ENCODE data around the gene OLFML3.
"Not testable (repeated sequence)": the region's sequence is repeated elsewhere in the genome, so short reads cannot be mapped to it uniquely, and the experiment has no call there.

The OLFML3 gene

DNA sequence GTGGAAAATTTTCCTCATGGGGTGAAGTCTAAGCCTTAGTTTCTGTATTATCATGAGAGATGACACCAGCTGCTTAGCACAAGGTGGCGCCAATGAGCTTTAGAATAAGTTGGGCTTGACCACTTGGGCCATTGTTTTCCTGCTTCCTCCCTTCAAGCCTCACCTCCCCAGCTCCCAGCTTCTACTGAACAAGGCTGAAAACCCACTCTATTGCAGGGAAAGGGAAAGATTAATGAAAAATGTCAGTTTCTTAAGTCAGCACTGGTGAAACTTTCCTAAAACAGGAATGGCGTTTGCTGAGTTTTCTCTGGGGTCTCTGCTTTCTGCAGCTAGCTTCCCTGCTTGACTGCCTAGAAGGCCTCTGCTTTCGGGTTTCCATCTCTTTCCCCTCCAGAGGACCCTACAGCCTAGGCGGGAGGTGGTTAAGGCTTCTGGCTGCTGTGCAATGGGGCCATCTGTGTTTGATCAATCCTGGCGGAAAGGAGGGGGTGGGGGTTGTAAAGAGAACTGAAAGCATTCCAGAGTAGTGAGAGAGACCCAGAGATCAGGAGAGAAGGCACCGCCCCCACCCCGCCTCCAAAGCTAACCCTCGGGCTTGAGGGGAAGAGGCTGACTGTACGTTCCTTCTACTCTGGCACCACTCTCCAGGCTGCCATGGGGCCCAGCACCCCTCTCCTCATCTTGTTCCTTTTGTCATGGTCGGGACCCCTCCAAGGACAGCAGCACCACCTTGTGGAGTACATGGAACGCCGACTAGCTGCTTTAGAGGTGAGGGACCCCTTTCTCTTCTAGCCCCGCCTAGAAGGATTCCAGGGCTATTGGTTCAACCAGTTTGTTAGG, at the start of gene OLFML3:
Gene OLFML3 (plus strand): TSS at position 612 of the 840 bp plus-strand sequence. CDS start 43 bp downstream, at position 655.
- peak; percentile 65 for DNase-seq

DNA sequence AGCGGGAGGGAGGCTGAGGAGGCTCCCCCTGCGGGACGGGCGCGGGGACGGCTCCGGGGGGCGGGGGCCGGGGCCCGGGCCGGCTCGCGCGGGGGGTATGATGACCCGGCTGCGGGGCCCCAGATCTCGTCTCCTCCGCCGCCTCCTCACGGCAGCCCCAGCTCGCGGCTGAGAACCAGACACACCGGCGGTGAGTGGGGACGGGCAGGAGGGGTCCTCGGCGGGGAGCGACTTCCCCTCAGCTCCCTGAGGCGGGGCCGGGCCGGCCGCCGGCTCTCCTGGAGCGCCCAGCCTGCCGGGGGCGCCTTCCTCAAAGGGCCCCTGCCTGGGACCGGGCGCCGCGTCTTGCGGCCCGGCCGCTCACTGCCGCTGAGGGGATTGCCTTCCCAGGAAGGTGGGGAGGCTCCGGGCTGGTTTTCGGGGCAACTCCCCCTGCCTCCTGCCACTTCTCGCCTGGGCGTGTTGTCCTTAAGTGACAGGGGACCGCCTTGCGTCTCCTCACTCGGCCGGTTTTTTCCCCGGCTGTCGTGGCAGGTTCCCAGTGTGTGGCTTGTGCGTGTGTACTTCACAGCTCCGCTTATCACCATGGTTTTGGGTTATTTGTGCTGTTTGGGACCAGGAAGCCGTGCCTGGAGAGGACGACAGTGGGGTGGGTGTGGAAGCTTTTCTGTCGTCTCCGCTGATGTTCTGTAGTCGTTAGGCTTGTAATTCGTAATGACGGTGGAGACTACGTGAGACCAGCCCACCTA, 49.4 kb upstream of the OLFML3 start:
- DNase-seq, result peak; percentile 62

DNA sequence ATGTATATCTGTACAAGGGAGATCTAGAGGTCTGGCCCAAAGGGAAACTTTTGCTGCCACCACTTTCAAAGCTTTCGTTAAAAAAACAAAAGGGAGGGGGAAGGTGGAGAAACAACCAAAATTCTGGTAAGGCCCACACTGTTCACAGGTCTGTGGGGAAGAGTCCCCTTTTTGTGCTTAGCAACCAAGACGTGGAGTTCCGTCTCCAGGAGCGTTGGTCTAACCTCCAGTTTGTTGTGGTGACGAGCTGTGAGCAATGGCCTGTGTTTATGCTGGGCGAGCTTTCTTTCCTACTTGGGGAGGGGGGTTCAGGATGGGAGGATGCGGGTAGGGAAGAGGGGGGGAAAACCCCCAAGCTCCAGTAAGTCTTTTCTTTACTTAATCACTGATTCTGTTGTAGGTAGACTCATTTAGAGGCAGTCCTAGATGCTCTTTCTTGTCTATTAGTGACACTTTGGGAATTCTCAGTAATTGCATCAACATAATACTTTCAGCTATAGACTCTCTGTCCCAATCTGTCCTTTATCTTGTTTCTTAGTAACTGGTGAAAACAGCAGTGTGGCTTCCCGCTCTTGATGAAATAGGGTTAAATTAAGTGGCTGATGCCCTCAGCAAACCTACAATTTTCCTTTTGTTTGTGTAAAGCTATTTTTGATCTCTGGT, 48.6 kb upstream of the OLFML3 start:
- peak; percentile 77 for DNase-seq

DNA sequence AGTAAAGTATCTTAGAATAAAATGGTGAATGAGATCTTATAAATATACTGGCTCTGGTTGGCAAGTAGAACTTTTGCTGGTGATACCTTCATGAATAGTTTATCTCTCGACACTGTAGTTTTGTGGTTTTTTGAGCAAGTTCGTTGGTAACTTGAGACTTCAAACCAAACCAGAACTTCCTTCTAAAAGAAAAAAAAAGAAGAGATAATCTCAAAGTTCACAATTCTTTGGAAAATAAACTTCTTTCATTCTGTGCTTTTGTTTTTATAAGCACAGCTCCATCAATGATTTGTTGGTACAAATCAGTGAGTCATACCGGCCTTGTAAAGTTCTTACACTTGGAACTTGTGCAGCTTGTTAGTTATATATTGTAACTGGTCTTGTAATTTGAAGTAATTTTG, 47.8 kb upstream of the OLFML3 start:
- peak; percentile 60 for DNase-seq

DNA sequence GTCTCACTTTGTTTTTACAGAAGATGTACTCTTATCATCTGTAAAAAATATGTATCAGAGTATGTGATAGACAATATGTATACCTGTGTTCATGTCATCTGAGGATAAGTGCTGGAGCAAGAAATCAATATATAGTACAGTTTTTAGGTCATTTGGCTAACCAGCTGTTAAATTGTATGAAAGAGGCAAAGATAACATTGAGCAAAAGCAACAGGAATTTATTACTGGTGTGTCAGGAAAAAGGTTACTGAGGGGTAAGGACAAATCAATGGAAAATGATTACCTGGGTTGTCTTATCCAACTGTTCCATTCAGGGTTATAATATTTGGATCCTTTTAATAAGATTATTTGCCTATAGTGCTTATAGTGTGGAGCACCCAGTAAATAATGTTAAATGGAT, 45.3 kb upstream of the OLFML3 start:
- no peak for DNase-seq

GRCh38 chr1:113934511-113935055, 44.7 kb upstream of the OLFML3 start:
- no peak for DNase-seq

DNA sequence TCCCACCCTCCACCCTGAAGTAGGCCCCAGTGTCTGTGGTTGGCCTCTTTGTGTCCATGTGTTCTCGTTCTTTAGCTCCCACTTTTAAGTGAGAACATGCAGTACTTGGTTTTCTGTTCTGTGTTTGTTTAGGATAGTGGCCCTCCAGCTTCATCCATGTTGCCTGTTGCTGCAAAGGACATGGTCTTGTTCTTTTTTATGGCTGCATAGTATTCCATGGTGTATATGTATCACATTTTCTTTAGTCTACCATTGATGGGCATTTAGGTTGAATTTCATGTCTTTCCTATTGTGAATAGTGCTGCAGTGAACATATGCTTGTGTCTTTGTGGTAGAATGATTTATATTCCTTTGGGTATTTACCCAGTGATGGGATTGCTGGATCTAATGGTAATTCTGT, 44.1 kb upstream of the OLFML3 start:
- no peak for DNase-seq

DNA sequence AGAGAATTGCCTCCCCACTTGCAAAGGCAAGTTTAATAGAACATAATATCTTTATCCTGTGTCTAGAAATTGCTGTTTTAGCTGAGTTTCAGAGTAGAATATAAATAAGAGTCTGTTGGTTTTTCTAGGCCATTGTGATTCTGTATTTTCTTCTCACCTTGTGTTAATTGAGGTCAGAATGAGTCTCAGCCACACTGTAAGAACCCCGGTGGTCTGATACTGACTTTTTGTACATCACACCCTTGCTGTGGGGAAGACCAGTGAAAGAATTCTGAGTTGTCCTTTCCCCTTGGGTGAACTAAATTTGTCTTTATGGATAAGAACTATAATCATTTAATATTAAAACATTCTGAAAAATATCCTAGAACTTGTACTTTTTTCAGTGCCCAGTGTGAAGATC, 43.3 kb upstream of the OLFML3 start:
- DNase-seq, result peak; percentile 20

DNA sequence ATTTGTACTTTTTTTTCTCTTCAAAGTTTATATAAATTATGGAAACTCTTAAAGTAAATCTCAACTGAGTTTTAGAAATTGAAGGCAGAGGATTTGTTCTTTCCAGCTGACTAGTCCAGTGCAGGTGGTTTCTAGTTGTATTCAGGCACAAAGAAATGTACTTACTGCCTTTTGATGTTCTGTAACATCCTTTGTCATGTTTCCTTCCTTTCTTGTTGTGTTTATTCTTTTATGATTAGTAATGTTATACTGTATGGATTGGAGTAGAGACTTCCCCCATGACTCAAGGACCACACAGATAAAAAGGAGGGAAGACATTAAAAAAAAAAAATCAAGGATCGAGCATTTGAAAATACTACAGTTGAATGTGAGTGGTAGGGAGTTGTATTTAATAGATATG, 42.1 kb upstream of the OLFML3 start:
- DNase-seq, result no peak

DNA sequence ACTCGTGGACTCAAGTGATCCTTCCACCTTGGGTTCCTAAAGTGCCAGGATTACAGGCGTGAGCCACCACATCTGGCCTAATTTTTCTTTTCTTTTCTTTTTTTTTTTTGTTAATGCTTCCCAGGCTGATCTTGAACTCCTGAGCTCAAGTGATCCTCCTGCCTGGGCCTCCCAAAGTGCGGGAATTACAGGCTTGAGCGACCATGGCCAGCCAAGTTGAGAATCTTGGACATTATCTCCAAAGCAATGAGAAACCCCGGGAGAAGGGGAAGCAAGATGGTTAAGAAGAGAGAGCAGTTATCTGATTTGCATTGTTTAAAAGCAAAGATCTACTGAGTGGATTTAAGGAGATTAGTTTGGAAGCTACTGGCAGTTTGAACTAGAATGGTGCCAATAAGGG, 41.1 kb upstream of the OLFML3 start:
- no peak for DNase-seq

DNA sequence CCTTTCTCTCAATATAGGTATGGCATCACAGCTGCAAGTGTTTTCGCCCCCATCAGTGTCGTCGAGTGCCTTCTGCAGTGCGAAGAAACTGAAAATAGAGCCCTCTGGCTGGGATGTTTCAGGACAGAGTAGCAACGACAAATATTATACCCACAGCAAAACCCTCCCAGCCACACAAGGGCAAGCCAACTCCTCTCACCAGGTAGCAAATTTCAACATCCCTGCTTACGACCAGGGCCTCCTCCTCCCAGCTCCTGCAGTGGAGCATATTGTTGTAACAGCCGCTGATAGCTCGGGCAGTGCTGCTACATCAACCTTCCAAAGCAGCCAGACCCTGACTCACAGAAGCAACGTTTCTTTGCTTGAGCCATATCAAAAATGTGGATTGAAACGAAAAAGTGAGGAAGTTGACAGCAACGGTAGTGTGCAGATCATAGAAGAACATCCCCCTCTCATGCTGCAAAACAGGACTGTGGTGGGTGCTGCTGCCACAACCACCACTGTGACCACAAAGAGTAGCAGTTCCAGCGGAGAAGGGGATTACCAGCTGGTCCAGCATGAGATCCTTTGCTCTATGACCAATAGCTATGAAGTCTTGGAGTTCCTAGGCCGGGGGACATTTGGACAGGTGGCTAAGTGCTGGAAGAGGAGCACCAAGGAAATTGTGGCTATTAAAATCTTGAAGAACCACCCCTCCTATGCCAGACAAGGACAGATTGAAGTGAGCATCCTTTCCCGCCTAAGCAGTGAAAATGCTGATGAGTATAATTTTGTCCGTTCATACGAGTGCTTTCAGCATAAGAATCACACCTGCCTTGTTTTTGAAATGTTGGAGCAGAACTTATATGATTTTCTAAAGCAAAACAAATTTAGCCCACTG, 38.7 kb upstream of the OLFML3 start:
- DNase-seq, result peak; percentile 71

DNA sequence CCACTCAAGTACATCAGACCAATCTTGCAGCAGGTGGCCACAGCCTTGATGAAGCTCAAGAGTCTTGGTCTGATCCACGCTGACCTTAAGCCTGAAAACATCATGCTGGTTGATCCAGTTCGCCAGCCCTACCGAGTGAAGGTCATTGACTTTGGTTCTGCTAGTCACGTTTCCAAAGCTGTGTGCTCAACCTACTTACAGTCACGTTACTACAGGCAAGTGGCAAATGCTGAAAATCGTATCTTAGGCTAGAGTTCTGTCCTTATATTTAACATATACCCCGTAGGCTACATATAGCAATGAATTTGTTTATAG, 38.1 kb upstream of the OLFML3 start:
- no peak for DNase-seq

- DNase-seq, result no peak
Measured at GRCh38 chr1:113942527-113942926, 36.7 kb upstream of the OLFML3 start.

DNA sequence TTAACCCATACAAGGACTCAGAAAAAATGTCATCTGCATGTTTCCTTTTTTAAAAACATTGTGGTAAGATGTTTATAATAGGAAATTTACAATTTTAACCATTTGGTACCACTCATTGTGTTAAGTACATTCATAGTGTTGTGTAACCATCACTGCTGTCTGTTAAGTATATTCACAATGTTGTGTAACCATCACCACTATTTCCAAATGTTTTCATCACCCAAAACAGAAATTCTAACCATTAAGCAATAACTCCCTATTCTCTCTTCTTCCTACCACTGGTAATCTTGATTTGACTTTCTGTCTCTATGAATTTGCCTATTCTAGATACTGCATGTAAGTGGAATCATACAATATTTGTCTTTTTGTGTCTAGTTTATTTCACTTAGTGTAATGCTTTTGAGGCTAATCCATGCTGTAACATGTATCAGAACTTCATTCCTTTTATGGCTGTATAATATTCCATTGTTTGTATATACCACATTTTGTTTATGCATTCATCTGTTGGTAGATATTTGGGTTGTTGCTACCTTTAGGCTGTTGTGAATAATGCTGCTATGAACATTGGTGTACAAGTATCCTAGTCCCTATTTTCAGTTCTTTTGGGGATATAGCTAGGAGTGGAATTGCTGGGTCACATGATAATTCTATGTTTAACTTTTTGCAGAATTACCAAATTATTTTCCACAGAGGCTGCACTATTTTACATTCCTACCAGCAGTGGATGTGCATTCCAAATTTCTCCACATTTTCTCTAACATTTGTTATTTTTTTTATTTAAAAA, 36.1 kb upstream of the OLFML3 start:
- DNase-seq, result no peak

DNA sequence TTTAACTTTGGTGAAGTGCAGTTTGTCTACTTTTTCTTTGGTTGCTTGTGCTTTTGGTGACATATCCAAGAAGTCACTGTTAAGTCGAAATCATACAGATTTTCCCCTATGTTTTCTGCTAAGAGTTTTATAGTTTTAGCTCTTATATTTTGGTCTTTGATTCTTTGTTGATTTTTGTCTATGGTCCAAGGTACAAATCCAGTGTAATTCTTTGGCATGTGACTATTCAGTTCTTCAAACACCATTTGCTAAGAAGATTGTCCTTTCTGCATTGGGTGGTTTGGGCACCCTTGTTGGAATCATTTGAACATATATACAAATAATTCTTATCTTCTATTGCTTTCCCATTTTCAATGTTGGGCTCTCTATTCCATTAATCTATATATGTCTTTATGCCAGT, 33.9 kb upstream of the OLFML3 start:
- no peak for DNase-seq

DNA sequence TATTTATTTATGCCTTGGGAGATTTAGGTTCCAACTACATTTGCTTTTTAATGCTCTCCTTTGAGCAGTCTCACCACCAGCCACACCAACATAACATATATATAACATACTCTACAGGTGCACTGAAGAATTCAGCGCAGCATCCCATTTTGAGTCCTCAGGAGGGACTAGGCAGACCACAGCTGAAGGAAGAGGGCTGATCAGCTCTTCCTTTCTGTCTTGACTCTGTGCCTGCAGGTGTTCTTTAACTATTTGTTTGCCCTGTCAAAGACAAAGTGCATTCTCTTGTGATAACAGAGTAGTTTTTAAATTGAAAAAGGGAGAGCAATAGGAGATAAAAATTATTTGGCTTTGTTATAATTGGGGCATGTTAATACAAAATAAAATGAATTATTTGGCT, 33.2 kb upstream of the OLFML3 start:
- DNase-seq, result peak; percentile 16

- DNase-seq, result no peak
Measured at GRCh38 chr1:113946678-113947387, 32.4 kb upstream of the OLFML3 start.

DNA sequence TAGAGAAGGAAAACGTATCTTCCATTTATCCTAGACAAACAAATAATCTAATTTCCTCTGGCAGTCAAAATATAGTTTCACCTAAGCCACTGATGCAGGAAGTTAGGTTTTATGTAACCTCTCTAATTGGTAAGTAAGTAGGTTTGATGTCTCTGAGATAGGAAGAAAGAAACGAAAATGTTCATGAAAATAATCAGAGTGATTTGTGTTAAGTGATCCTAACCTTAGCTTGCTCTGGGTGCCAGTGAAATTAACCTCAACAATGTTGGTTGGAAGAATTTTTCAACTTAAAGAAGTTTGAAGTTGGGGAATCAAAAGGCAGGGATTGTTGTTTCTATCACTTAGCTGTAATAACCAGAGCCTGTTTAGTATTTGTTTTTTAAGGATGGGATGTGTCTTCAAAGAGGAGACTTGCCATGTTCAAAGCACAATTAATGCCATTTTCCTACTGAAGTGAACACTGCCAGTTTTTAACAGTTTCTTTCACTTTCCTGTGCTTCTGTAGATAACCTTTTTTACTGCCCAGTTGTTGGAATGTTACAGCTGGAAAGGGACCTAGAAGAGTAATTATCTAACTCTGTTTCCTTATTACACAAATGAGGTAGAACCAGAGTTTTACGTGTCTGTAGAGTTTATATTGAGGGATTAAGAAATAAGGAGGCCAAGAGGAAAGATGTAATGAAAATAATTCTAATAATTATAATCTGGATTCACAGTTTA, 31.7 kb upstream of the OLFML3 start:
- no peak for DNase-seq

DNA sequence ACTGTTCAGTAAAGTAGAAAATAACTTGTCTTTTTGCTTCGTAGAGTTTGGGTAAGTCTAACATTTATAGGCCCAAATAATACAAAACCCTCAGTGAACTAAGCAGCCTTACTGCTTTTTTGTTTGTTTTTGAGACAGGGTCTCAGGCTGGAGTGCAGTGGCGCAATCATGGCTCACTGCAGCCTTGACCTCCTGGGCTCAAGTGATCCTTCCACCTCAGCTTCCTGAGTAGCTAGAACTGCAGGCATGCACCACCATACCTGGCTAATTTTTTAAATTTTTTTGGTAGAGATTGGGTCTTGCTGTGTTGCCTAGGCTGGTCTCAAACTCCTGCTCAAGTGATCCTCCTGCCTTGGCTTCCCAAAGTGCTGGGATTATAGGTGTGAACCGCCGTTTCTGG, 31.1 kb upstream of the OLFML3 start:
- DNase-seq, result not testable (repeated sequence)

- DNase-seq, result no peak
Measured at GRCh38 chr1:113949007-113949406, 30.3 kb upstream of the OLFML3 start.

Data from activated CD4-positive, alpha-beta T cell treated with anti-CD3 and anti-CD28 coated beads, Interleukin-10, Interleukin-2, amounts not matched to agents 100 ng/mL and 50 ng/mL, durations not matched to agents 16 hours and 8 hours (primary cell).